Testis (tissue), 2 donors: ENCODE measurements around the gene LDAH.

ENCODE experiments used
- POLR2A ChIP-seq: fragments of 450-650 bp; IDR thresholded peaks from one replicate; pipeline ENCODE4 v1.6.1; 2017; ENCODE audit warnings: antibody characterized with exemption, mild to moderate bottlenecking, moderate library complexity
- TF ChIP-seq, protein P1 (sequence below), 3 experiments: fragments of 450-650 bp in 2 of 3; fragments of 200-600 bp in 1 of 3; sonication (generic) in 1 of 3; IDR thresholded peaks; one replicate each; pipeline ENCODE4 v1.5.1; 2016 to 2019; ENCODE audit warnings: antibody characterized with exemption in 3 of 3, mild to moderate bottlenecking in 2 of 3, moderate library complexity in 1 of 3

DNA sequence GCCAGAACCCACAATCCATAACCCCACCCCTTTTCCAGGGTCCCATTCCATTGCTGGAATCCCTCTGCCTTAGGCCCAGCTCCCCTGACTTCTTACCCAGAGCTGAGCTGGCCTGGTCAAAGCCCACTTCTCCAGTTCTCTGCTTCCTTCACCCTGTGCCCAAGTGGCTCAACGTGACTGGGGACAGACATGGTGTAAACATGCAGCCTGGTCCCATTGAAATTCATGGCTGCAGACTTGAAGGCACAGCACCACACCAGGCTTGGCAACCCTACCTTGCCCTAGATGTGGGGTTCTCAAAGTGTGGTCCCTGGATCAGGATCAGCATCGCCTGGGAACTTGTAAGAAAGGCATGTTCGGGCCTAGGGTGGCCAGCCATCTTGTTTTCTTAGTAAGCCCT, 175.7 kb downstream of the LDAH start:
- TF ChIP-seq, protein P1, sequence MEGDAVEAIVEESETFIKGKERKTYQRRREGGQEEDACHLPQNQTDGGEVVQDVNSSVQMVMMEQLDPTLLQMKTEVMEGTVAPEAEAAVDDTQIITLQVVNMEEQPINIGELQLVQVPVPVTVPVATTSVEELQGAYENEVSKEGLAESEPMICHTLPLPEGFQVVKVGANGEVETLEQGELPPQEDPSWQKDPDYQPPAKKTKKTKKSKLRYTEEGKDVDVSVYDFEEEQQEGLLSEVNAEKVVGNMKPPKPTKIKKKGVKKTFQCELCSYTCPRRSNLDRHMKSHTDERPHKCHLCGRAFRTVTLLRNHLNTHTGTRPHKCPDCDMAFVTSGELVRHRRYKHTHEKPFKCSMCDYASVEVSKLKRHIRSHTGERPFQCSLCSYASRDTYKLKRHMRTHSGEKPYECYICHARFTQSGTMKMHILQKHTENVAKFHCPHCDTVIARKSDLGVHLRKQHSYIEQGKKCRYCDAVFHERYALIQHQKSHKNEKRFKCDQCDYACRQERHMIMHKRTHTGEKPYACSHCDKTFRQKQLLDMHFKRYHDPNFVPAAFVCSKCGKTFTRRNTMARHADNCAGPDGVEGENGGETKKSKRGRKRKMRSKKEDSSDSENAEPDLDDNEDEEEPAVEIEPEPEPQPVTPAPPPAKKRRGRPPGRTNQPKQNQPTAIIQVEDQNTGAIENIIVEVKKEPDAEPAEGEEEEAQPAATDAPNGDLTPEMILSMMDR (IDR thresholded peaks at IDR 0.05): no peak
- no peak for TF ChIP-seq POLR2A
